Activated CD4-positive, alpha-beta T cell treated with anti-CD3 and anti-CD28 coated beads, Interleukin-2, amount 50 U/mL, for 24 hours (primary cell): ENCODE results near the gene PNMA8B.
"Not testable (repeated sequence)": the region's sequence is repeated elsewhere in the genome, so short reads cannot be mapped to it uniquely, and the experiment has no call there.

Experiments used
- DNase-seq, 2 donors: peaks; one replicate each; pipeline ENCODE4 v3.0.0-alpha.2; 2020; ENCODE audit warnings: low read depth in 1 of 2, low spot score in 1 of 2

Gene PNMA8B, protein sequence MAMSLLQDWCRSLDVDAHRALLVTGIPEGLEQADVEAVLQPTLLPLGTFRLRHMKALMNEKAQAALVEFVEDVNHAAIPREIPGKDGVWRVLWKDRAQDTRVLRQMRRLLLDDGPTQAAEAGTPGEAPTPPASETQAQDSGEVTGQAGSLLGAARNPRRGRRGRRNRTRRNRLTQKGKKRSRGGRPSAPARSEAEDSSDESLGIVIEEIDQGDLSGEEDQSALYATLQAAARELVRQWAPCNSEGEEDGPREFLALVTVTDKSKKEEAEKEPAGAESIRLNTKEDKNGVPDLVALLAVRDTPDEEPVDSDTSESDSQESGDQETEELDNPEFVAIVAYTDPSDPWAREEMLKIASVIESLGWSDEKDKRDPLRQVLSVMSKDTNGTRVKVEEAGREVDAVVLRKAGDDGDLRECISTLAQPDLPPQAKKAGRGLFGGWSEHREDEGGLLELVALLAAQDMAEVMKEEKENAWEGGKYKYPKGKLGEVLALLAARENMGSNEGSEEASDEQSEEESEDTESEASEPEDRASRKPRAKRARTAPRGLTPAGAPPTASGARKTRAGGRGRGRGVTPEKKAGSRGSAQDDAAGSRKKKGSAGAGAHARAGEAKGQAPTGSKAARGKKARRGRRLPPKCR

DNA sequence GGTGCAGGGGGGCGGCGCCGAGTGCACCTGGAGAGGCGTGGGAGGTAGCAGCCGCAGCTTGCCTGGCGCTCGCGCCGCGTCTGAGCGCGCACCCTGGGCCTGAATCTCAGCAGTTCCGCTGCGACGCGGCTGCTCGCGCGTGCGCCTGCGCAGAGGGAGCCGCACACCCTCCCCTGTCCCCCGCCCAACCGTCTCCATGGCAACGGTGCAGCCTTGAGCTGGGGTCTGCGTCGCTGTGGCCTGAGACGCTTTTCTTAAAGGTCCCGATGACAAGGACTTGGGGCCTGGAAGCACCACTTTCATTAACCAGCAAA lies at the start of gene PNMA8B:
PNMA8B (minus strand) TSS at position 82 of the 314 bp plus-strand sequence. CDS start 402 bp downstream, outside the sequence.
- no peak for DNase-seq

DNA sequence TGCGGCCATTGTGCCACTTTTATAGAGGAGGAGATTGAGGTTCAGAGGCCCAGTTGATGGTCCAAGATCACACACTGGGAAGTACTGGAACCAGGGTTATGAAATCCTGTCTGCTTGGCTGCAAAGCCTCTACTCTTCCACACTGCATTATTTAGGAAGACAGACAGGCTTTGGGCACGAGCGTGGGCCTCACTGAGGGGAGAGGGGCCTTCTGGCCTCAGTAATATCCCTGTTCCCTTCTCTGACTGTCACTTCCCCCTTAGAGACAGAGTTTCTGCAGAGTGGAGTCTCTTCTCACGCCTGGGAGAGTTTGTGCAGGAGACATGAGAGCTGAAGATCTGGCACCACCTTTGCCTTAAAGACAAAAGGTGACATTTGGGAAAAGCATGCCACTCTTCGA lies 49.0 kb upstream of the PNMA8B start:
- no peak for DNase-seq

DNA sequence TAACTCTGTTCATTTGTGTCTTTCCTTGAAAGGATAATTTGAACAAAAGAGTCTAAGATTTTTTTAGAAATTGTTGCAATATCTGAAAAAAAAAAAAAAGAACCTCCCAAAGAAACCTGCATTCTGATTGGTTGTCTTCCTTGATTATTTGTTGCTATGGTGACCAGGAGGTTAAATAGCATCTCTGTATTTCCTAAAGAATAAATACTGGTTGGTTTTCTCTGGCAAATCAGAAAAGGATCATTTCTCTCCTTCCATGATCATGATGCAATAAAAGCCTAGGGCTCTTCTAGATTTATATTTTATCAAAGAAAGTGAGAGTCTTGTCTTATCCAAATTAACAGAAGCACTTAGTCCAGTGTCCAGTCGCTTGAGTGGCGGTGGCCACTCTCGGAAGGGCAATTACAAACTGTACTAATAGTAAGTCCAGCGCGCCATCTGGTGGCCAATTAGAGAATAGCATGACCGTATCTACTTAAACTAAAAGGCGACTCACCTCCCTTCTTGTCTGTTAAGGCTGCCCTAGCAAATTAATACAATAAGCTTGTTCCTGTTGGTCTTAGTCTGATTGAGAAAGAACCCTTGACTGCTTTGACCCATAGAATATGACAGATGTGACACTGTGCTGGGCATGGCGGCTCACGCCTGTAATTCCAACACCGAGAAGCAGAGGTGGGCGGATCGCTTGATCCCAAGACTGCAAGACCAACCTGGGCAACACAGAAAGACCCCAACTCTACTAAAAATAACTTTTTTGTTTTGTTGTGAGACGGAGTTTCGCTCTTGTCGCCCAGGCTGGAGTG lies 47.0 kb upstream of the PNMA8B start:
- peak; percentile 61 to 76 for DNase-seq

DNA sequence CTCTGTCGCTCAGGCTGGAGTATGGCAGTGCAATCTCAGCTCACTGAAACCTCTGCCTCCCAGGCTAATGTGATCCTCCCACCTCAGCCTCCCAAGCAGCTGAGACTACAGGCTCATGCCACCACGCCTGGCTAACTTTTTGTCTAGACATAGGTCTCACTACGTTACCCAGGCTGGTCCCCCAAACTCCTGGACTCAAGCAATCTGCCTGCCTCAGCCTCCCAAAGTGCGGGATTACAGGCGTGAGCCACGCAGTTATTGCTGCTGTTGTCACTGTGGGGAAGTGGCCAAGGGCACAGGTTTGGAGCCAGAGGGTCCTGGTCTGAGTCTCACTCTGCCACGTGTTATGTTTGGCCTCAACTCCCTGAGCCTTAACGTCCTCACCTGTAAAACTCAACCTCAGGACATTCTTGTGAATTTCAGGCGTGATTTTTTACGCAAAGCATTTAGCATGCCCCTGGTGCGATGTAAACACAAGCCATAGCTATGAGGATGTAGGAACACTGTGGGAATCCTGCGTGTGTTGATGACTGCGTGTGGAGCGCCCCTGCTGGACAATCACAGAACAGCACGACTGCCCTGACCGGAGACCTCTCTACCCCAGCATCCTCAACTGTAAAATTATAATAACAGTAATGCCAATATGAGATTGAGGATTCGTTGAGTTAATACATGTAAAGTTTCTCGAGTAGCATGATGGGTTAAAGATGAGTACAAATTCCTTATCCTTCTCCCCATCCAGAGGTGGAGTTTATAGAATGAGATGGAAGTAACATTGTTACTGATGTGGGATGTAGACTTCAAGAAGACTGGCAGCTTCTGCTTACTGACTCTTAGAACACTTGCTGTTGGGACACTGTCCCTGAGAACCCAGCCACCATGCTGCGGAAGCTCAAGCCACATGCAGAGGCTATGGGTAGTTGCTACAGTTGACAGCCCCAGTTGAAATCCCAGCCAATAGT lies 41.8 kb upstream of the PNMA8B start:
- DNase-seq = peak; percentile 49 to 50

DNA sequence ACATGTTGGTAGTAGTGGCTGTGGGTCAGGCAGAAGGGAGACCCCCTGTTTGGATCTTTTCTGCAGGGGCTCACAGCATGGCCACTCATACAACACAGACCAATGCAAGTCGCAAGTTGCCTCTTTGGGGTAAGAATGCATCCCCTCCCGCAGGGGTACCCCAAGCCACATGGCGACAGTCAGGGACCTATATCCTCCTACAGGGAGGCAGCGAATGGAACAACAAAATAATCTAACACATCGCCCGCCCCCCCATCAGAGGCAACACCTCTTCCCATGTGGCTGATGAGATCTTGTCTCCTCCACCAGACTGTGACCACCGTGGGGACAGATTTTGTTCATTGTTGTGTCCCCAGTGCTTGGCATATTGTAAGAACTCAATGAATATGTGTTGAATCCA lies 40.7 kb upstream of the PNMA8B start:
- DNase-seq = no peak

DNA sequence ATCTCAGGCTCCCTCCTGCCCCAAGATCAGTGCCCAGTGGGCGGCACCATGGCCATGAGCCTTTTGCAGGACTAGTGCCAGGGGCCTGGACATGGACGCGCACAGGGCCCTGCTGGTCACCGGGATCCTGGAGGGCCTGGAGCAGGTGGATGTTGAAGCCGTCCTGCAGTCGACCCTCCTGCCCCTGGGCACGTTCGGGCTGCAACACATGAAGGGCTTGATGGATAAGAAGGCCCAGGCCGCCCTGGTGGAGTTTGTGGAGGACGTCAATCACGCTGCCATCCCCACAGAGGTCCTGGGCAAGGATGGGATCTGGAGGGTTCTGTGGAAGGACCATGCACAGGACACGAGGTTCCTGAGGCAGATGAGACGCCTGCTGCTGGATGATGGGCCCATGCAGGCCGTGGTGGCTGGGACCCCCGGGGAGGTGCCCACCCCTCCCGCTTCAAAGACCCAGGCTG lies 38.0 kb upstream of the PNMA8B start:
- no peak for DNase-seq

DNA sequence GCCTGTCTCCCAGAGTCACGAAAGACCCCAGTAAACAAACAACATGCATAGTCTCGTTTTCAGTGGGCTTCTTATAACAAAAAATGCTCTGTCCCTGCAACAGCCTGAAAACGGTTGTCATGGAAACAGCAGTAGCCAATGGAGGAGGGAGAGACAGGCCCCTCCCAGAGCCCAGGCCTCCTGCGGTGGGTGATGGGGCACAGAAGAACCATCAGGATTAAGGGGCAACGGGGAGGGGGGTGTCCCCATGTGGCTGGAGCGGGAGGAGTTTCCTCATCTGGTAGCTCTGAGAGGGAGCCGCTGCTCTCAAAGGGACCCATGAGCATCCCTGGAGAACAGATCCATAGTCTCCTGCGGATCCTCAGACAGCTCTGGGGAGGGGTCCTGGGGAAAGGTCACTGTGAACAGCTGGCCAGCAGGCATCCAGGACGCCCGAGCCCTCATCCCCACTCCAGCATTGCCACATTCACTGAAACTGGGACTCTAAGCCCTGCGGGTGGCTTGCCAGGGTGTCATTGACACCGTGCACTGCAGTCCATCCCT lies 37.5 kb upstream of the PNMA8B start:
- DNase-seq = no peak

DNA sequence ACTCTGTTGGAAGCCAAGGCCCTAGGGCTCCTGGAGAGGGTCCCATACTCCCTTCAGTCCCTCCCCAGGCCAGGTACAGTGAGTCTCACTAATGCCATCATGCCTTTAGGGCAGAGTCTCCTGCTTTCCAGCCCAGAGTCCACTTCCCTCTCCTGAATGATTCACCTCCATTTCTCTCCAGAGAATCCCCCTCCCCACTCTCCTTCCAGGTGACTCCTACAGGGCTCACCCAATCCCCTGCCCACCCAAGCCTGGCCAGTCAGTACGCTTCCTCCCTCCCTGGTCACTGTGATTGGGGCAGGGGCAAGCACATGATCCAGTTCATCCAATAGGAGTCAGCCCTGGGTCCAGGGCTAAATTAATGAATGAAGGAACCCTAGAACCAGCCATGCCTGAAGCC lies 35.0 kb upstream of the PNMA8B start:
- DNase-seq = no peak

DNA sequence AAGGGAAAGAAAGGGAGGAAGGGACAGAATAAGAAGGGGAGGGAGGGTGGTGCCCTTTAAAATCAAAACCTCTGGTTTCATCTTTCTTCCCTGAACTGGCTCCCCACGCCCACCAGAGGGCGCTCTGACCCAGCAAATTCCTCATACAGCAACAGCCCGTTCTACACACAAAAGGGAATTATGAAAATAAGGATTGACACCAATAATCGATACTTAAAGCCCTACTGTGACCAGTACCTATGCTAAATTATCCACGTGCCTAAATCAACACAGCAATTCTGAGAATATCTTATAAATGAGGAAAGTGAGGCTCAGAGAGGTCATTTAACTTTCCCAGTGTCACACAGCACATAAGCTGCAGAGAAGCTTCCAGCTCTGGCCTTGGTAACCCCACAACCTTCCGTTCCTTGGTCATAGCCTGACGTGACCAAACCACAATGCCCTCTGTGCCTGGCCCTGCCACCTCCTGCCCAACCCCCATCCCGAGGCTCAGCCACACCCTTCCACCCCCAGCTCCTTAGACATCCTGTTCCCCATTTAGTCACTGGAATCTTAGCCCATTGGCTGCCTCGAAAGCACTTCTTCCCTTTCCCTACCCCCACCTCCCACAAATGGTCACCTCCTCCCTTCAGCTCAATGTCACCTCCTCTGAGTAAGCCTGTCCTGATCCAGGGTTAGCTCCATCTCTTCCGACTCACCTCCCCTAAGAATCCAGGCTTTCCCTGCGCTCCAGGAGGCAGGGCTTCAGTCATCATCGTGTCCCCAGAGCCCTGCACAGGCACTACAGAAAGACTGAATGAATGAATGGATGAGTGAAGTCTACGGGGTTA lies 34.2 kb upstream of the PNMA8B start:
- peak; percentile 57 to 63 for DNase-seq

DNA sequence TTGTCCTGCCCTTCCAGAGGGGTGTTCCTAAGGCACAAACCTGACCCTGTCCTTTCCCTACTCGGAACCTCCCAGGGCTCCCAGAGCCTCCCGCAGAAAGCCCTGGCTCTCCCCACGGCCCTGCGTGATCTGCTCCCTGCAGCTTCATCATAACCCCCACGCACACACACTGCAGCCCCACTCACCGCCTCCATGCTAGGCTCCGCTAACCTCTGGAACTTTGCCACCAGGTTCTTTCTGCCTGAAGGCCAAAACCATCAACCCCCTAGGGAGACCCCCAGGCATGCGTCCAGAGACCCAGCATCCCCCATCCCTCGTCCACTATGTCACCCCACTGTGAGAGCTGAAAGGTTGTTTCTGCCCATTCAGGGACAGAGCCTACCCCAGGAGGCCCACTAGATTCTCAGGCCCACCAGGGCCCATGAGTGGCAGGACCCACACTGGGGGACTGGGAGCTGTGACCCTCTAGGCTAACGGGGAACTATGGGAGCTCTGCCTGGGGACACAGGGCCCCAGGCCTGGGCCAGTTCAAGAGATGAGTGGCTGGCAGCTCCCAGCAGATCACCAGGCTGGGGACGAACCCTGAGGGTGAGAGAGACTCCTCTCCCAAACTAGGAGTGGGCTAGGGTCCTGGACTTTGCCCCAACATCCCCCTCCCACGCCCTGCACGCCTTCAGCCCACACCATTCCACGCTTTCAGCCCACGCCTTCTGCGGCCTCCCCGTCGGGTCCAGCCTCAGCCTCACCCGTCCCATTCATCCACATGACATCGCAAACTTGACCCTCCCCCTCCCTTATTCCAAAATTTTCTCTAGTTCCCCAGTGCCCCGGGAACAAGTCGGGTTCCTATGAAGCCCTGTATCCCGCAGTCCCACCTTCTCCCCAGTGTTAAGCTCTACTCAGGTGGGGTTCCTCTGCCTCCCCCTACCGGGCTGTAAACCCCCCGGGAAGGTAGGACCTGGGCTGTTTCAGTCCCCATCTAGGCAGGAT lies 33.2 kb upstream of the PNMA8B start:
- DNase-seq = no peak

DNA sequence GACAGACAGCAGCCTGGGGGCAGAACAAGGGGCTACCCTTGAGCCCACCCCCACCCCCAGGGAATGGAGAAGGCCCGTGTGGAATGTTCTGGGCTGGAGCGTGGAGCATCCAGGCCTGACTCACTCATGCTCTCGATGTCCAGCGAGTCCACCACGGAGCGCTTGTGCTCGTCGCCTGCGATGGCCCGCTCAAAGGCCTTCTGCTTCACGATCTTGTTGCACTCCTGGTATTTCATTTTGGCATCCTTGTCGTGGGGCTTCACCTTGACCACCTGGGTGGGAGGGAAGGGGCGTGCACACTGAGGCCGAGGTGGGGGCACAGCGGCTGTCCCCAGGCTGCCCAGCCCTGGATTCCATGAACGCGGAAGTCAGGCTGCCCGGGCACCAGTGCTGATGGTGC lies 31.1 kb upstream of the PNMA8B start:
- DNase-seq = not testable (repeated sequence)

DNA sequence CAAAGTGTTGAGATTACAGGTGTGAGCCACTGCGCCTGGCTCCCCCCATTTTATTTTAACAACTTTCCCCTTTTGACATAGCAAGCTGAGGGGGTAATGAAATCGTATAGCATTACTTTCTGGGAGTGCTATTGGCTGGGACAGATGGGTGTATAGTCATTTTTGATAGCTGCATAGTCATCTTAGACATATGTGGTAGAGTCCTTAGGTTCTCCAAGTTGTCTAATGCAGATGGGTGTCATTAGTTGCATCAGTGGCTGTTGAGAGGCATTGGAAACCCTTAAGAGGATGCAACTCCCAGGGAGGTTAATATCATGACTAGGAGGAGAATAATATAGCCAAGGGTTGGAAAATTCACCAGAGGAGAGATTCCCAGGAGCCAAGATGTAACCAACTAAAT lies 28.6 kb upstream of the PNMA8B start:
- DNase-seq = no peak

DNA sequence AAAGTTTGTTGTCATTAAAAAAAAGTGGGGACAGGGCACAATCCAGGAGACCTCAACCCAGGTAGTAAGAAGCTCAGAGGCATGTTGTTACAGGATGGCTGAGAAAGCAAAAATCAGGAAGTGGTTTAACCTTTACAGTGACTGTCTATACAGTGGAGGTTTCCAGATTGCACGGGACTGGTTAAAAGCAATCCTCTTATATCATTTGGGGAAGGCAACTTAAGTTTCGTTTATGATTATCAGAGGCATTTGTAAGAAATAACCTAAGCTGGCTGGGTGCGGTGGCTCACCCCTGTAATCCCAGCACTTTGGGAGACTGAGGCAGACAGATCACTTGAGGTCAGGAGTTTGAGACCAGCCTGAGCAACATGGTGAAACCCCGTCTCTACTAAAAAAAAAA lies 27.3 kb upstream of the PNMA8B start:
- DNase-seq = peak in 1 of 2 donors; percentile 35

DNA sequence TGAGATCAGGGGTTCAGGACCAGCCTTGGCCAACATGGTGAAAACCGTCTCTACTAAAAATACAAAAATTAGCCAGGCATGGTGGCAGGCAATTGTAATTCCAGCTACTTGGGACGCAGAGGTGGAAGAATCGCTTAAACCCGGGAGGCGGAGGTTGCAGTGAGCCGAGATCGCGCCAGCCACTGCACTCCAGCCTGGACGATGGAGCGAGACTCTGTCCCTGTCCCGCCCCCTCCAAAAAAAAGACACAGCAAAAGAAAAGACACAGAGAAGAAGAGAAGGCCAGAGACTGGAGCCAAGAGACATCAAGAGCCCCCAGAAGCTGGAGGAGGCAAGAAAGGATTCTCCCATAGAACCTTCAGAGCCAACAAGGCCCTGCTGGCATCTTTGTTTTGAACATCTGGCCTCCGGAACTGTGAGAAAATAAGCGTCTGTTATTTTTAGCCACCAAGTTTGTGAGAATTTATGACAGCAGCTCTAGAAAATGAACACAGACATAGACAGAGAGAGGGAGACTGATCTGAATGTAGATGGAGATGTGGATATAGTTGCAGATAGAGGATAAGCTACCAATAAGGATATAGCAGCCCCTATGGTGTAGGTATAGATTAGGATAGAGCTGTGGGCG lies 25.7 kb upstream of the PNMA8B start:
- DNase-seq = no peak

DNA sequence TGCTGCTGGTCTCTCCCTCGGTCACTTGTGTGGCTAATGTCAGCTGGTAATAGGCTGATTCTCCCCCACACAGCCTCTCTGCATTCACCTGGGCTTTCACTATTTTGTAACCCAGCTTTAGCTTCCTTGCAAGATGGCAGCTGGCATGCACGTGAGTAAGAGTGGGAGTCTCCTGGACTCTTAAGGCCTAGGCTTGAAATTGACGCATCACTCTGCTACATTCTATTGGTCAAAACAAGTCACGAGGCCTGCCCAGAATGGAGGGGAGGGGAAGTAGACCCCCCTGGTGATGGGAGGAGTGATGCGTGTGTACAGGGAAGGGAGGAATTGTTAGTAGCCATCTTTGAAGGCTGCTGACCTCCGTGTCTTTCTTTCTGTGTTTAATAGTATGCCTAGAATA lies 24.9 kb upstream of the PNMA8B start:
- DNase-seq = no peak

DNA sequence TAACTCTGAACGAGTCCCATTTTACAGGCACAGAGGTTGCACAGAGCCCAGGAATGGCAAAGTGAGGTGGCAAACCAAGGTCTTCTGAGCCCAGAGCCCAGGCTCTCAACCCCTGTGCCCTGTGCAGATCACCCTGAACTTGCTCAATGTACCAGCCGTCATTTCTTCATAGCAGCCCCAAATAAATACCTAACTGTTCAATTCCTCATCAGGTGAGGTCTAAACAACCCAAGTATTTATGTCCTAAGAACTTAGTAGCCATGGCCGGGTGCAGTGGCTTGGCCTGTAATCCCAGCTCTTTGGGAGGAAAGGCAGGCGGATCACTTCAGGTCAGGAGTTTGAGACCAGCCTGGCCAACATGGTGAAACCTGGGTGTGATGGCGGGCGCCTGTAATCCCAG lies 21.8 kb upstream of the PNMA8B start:
- no peak for DNase-seq

DNA sequence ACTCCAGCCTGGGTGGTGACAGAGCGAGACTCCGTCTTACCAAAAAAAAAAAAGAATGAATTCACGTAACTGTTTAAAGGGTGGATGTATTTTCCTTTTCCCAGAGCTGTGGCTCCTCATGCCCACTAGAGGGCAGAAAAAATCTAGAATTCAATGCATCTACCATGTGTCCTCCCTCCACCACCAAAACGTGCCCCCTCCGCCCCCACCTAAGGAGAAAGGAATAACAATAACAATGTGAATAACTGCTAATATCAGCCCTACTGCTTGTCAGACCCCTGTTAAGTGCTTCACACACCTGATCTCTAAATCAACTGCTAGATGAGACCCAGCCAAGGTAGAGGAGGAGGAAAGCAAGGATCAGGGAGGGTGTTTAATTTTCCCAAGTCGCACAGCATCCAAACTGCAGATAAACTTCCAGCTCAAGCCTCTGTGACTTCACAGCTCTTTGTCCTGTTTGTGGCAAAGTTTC lies 20.2 kb upstream of the PNMA8B start:
- DNase-seq = peak in 1 of 2 donors; percentile 27

DNA sequence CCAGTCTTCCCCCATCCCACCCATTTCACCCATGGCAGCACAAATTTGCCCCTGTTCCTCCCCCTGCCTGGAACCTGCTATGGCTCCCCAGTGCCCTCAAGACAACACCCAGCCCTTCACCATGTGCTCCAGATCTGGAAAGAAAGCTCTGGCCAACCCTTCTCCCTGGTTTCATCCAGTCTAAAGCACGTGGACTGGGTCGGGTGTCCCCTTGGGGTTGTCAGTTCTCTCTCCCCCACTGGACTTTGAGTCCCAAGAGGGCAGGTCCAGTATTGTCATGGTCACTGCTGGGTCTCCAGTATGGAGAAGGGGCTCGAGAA lies 19.6 kb upstream of the PNMA8B start:
- DNase-seq = no peak
